ENCODE measurements around the gene BCR.
A peak's percentile ranks its signal among the peaks of the same experiment; 100 is the strongest.

BCR gene

DNA sequence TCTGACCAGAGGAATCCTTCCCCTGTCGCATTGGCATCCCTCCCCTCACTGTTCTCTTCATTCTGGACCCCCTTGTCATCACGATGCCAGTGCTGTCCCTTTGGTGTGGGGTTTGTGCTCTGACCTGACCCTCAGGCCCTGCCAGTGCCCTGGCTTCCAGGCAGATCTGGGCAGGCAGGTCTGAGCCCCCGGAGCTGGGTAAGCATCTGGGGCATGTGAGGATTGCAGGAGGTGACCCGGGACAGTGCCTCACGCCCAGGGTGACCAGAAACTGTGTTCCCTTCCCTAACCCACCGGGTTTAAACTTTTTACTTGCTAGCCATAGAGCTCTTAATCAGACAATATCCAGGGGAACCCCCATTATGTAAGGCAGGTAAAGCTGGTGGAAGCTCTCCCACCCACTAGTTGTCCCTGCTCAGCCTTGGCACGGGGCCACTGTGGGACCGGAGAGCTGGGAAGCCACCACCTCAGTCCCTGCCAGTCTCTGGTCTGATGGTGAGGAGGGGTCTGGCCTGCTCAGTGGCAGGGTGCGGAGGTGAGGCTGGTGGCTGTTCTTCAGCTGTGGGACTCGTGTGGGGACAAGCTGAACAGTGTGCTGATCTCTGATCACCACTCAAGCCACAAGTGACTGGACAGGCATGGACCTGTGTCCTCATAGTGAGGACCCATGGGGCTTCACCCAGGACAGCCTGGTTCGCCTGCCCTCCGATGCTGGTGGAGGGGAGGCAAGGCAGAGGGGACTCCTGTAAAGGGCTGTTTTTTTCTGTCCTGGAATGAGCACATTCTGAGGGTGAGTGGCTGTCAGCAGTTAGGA, 38.0 kb downstream of the BCR start:
- DNase-seq (ENCODE audit: low spot score) = no peak

DNA sequence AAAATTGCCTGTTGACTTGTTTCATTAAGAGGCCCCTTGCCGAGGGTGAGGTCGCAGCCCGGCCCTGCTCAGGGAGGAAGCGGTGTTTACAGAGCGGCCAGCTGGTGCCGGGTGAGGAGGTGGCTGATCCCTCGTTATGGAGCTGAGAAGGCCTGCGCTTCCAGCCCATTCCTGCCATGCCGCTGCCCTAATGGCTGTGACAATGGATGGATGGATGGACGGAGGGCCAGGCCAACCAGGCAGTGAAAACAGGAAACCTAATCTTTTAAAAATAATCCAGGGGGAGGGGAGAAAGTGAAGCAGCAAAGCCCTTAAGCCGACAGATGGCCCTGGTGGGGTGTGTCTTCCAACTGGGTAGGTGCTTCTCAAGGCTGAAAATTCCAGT, 38.5 kb downstream of the BCR start:
- peak; percentile 61 for DNase-seq (ENCODE audit: low spot score)

DNA sequence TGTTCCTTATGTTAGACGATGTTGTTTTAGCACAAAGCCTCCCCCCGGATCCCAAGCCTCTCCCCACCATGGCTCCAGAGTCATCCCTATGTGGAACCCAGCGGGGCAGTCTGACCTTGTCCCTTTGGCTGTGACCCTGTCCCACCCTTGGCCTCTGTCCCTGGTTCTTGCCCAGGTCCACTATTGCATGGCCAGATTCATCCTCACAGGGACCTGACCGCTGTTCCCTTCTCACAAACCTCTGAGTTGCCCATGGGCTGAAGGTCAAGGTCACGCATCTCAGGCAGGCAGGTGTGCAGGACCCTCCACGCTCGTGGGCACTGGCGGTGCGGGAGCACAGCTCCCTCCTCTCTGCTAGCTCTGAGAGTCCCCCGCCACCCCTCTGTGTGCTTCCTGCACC, 39.0 kb downstream of the BCR start:
- no peak for DNase-seq (ENCODE audit: low spot score)

DNA sequence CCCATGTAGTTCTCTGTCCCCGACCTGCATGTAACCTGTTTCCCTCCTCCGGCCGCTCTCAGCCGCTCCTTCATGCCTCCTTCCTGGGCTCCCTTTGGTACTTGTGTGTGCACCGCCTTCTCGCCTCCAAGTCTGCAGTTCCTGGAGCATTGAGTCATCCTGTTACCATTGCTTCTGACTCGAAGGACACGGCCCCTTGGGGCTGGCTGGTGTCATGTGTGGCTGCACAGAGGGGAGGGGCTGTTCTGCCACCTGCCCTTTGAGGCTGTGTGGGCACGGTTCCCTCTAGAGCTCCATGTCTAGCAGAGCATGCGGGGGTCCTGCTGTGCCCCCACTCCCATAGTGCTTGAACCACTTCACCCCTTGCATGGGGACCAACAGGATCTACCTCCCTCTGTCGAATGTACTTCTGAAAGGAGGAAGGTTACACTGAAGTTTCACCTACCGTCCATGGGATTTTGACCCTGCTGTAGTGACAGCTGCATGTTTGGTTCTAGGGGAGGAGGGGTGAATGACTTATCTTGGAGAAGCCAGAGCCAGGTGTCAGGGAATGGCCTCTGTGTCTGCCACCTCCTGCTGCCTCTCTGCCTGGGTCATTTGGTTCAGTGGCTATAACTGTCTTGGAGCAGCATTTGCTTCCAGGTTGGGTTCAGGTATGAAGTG, 39.6 kb downstream of the BCR start:
- DNase-seq (ENCODE audit: low spot score) = peak; percentile 88

DNA sequence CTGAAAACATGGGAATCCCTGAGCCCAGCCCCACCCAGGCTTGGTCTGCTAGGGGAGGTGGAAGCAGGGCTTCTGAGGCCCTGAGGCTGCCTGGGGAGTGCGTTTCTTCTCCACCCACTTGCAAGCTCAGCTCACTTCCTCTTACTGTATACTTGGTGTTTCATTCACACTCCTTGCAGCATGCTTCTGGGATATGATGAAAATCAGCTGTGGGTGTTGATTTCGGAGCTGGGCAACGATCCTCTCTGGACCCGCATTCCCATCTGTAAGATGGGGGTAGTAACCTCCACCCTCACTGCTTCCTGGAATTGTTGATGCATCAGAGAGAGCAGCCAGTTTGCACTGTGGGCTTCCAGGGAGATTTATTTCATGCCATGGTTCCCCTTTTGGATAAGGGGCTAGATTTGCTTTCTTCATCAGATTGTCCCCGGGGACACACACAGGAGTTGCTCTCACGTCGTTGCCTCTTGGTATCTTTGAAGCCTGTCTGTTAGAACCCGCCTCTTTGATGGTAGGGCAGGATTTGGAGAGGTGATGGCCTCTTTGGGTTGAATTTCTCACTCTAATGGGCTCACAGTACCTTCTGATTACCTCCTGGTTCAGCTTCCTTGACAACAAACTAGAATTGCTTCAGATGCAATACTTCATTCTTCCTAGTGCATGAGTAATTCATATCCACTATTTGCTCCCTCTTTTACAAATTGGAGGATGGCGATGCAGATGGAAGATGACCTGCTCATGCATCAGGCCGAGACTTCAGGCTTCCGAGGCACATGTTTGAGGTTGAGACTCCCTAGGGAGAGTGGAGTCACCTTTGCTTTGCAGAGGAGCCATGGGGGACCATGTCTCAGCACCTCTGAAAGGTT, 40.4 kb downstream of the BCR start:
- peak; percentile 25 for DNase-seq (ENCODE audit: low spot score)

DNA sequence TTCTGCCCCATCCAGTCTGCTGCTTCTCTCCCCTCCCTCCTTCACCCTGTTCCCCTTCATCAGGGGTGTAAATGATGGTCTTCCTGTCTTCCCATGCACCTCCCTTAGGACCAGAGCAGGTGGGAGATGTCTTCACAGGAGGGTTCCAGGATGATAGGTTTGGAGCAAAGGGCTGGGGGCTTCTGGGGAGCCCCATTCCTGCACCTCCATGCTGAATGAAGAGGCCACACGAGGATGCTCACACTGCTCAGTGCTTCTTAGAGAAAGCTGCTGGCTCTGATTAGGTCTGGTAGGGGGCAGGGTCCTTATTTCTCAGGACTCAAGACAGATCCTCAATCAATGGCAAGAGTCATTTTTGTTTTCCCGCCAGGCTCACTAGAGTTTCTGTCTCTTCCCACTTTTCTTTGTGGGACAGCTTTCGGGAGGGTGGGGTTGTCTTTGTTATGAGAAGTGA, 41.1 kb downstream of the BCR start:
- no peak for DNase-seq (ENCODE audit: low spot score)

DNA sequence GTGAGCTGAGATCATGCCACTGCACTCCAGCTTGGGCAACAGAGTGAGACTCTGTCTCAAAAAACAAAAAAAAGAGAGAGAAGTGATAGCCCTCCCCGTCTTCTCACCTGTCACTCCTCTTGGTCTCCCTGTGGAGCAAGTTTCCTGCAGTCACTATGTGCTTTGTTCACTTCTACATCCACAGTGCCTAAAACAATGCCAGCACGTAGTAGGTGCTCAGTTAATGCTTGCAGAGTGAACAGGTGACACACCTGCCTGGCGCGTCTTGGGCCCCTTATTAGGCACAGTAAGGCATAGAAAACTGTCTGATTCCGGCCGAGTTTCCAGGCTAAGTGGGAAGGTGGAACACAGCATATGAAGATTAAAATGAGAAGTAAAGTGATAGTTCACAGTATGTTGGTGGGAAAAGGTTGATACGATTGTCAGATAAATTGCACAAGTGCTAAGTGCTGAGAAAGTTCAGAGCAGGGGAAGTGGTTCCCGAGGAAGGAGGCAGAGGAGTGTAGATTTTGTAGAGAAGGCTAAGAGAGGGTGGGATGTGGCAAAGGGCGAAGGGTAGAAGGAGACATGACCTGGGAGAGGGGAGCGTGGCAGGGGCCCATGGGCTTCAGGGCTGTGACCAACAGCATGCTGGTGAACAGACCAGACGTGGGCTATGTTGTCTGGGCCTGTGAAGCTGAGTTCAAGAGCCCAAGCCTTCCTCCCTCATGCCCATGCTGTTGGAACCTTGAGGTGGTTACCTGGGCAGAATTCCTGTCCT, 41.9 kb downstream of the BCR start:
- DNase-seq (ENCODE audit: low spot score) = no peak

DNA sequence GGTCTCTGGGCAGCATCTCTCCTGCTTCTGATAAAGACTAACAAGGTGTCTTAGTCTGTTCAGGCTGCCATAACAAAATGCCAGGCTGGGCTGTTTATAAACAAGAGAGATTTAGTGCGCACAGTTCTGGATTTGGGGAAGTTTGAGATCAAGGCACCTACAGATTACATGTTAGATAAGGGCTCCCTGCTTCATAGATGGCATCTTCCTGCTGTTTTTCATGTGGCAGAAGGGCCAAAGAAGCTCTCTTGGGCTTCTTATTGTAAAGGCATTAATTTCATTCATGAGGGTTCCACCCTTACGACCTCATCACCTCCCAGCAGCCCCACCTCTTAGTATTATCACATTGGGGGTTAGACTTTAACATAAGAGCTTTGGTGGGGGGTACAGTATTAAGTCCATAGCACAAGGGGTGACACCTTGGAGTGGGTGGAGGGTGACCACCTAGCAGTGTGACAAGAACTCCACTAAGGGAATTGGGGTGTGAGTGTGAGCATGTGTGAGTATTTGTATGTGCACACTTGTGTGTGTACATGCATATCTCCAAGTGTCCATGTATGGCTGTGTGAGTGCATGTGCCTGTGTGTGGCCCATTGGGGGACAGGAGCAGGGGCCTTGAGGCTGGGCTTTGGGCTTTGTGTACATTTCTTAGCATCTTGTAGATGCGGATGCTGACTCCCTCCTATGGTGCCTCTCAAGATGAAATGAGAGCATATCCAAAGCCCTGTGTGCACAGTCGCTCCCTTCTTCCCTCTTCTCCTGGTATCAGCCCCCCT, 42.7 kb downstream of the BCR start:
- DNase-seq (ENCODE audit: low spot score) = no peak

DNA sequence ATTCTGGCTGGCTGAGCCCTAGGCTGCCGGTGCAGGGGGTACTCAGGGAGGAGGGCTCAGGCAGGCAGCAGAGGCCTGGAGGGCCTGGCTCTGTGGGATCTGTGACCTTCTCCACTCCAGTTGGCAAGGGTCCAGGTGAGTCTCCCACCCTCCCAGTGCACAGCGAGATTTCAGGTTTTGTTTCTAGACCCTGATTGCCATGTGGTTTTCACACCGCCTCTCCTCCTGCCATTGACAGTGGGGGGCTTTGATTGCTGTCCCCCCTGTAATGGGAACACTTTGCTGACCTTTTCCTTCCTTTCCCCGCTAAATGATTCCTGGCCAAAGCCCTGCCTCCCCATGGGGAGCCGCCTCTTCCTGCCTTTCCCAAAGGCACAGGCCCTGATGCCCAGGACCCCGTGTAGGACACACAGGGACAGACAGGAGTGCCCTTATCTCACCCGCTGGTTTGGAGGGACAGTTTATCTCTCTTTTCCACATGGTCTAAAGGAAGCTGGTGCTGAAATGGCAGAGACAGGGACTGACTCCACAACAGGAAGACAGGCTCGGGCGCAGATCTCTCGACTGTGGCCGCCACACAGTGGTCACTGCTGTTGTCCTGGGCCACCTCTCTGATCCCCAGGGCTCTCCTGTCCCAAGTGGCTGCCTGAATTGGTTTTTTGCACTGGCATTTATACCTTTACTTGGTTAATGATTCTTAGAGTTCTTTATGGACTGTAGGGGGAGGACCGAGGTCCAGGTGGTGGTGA, 43.4 kb downstream of the BCR start:
- no peak for DNase-seq (ENCODE audit: low spot score)

DNA sequence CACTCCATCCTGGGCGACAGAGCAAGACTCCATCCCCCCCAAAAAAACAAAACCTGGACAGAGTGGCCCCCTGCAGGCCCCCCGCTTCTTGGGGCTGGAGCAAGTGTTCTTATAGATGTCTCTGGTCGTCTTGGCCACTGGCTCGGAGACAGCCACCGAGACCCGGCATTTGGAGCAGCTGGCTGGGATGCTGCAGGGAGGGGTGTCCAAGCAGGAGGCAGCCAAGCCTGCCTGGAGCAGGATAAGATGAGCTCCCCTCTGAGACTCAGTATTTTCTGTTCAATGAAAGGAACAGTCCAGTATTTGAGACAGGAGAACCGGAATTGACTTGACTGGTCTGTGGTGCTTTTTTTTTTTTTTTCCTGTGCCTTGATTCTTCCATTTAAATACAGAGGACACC, 44.5 kb downstream of the BCR start:
- no peak for DNase-seq (ENCODE audit: low spot score)

DNA sequence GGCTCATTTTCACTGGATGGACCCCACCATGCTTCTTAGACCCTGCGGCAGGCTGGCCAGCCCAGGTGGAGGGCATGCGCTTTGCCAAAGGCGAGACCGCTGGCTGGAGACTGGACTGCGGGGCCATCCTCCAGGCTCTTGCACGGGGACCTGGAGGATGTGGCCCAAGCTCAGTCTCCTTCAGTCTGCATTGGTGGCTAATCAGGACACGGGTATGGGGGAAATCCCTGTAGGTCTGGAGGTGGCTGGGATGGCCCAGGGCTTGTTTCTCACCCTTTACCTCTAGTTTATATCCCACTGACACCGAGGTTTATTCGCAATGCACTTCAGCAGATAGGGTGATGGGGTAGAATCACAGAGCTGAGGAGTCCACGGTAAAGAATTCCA, 45.0 kb downstream of the BCR start:
- no peak for DNase-seq (ENCODE audit: low spot score)

DNA sequence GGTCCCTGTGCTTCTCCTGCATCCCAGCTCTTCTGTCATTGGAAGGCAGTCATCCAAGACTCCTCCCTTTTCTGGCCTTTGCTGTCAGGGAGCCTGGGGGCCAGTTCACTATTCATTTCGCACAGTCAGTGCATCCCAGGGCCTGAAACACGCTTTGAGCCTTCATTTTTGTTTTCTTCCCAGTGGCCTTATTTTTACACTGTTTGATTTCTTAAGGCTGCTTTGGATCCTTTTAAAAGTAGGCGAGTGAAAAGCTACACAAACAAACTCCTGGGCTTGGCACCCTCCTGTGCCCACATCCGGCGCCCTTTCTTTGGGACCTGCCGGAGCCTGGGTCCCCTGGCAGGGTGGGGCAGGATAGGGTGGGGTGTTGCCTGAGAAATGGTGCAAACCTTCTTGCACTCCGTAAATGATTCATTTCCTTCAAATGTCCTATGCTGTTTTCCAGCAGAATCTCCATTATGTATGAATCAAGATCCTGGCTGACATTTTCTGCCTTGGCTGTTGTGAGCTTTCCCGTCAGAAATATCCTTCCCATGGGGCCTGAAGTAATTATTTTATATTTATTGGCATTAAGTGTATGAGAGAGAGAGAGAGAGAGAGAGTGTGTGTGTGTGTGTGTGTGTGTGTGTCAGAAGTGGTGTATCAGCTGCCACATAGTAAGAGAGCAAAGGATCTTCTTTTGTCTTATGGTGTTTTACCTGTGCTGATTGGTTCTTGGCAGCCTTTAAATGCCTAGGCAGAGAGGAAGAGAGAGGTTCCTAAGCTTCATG, 45.6 kb downstream of the BCR start:
- peak; percentile 62 for DNase-seq (ENCODE audit: low spot score)

DNA sequence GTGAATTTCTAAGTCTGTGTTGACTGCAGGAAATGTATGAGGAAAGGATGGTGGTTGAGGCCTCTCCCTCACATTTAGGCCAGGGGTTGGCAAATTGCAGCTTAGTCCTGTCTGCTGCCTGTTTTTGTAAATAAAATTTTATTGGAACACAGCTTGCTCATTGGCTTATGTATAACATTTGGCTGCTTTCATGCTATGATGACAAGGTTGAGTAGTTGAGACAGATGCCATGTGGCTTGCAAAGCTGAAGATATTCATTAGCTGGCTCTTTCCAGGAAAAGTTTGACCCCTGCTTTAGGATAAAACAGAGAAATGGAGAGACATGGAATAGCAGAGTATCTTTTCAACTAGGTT, 46.2 kb downstream of the BCR start:
- no peak for DNase-seq (ENCODE audit: low spot score)

DNA sequence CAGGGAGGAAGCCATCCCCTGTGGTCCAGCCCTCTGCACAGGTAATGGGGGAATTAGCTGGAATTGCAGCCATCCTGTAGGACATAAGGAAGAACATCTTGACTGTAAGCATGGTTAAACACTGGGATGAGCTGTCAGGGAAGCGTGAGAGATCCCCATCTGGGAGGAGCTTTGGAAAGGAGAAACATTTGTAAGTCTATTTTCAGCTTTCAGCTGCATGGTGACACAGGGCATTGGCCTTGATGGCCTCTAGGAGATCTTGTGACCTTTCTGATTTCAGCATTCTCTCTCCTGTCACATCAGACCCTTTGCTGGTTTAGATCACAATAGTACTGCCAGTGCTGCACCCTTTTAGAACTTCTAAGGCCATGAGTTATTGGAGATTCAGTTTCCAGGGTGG, 47.1 kb downstream of the BCR start:
- DNase-seq (ENCODE audit: low spot score) = no peak

DNA sequence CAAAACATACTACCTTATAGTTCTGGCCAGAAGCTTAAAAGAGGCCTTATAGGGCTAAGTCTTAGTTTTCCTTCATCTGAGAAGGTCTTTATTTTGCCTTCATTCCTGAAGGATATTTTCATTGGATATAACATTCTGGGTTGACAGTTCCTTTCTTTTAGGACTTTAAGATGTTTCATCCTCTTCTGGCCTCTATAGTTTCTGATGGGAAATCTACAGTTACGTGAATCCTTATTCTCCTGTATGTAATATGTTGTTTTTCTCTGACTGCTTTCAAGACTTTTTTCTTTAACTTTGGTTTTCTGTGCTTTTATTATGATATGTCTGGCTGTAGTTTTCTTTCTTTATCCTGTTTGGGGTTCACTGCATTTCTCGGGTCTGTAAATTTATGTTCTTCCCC, 48.2 kb downstream of the BCR start:
- no peak for DNase-seq (ENCODE audit: low spot score)

DNA sequence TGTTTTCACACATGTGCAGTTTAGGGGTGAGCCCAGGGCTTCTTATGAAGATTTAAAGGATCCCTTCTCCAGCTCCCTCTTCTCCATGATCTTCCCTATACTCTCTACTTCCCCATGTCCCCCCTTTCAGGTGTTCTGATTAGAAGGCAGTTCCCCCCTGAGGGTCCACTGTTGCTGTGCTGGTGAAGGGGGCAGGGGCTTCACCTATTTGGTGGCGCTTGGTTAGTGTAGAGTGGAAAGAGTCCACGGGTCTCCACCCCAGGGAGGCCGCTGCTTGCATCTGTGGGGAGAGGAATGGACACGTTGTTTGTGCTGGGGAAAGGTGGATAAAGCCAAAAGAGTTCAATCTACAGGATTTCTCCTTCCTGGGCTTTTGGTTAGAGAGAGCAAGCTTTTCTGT, 49.3 kb downstream of the BCR start:
- no peak for DNase-seq (ENCODE audit: low spot score)

DNA sequence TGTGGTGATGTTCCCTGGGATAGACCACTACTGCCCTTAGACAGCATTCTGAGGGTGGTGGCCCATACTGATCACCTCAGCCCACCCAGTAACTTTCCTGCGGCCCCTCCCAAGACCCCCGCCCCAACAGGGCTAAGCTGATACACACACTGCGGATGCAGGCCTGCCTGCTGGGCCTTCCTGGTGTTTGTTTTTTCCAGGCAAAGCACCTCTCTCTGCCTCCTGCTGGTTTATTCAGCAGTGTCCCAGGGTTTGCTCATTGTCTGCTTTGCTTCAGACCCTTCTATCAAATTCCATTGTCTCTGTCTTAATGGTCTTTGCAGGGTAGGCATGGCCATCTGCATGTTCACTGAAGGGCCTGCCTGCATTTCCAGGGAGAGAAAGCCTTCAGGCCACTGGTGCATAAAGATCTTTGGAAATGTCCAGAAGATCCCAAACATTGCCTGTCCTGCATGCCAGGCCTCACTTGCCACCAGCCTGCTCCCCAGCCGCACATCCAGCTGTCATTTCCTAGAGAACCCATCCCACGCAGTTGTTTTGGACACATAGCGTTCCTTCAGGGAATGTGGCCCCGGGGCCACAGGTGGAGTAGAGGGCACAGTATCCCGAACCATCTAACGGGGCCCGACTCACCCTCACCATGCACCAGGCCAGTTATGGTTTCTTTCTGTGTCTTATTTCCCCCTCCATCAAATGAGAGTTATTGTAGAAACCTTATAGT, 50.2 kb downstream of the BCR start:
- no peak for DNase-seq (ENCODE audit: low spot score)

DNA sequence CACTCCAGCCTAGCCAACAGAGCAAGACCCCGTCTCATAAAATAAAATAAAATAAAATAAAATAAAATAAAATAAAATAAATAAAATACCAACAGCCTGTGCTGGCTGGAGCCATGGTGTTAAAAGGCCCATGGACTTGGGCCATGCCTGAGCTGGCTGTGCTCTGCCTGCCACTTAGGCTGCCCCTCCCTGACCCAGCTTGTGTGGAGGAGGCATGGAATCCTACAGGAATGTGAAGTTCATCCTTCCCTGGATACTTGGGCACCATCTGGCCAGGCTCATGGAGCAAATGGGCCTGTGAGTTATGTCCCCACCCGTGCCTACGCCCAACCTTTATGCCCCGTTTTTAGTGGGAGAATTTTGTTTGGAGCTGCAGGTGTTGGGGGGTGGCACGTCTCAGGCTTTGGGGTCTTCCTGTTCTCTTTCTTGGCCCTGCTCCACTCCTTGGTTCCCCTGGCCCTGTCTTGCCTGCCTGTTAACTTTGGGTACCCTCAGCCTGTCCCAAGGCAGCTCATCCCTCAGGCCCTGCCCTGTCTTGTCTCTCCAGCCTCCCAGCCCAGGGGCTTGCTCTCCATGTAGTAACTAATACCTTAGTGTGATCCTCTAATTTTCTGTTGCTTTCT, 51.3 kb downstream of the BCR start:
- DNase-seq (ENCODE audit: low spot score) = no peak
